HG02973 (cell line): ENCODE measurements around the gene MED12L.
A peak's percentile ranks its signal among the peaks of the same experiment; 100 is the strongest.

Source experiments
- ATAC-seq: cut with Tn5 transposase; IDR thresholded peaks from one replicate; pipeline ENCODE4 v1.9.1; 2021; ENCODE audit warnings: moderate library complexity; ENCODE audit not compliant: unreplicated experiment

MED12L gene

DNA sequence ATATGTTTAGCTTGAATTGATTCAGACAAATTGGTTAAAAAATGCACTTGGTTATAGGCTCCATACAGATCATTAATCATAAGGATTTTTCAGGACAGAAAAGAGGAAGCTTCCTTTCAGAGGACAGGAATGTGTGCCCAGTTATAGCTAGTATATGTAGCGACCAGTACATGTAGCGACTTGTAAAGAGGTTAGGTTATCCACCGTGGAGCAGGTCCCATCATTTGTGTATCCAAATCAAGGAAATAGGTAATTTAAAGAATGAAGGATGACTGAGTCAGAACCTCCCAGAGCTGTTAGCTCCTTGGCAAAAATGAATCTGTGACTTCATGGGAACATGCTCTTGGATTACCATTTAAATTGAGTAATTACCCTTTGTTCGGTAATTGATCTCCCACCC, 314.9 kb downstream of the MED12L start:
- ATAC-seq: no peak

DNA sequence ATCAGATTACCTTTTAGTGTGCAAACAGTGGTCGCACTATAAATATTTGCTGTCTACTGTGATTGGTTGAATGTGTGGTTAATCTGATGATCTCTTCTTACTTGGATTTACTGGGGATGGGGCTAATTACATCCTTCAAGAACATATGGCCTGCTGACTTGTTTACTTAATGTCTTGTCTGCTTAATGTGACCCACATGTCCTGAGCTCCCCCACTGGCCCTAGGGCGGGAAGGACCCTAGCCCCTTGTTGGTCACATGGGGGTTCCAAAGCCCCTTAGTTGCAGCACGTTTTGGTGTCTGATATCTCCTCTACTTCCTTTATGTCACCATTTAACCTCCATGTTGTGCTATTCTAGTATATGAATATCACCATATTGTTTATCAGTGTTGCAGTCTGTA, 316.9 kb downstream of the MED12L start:
- no peak for ATAC-seq

DNA sequence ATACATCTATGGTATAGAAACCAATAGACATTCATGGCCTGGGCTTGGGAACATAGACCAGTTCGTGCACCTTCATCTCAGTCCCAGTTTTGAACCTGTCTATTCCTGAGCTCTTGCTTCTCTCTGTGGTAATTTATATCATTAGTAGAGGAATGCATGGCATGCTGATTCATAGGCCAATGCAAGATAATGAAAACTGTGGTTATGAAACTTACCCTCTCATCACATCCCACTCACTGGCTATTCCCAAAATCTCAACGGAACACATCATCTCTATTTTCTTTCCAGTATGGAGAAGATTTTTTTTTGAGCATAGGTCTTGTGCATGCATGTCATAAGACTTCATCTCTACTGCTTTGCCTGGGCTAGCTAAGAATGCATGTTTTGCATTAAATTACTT, 317.8 kb downstream of the MED12L start:
- no peak for ATAC-seq

DNA sequence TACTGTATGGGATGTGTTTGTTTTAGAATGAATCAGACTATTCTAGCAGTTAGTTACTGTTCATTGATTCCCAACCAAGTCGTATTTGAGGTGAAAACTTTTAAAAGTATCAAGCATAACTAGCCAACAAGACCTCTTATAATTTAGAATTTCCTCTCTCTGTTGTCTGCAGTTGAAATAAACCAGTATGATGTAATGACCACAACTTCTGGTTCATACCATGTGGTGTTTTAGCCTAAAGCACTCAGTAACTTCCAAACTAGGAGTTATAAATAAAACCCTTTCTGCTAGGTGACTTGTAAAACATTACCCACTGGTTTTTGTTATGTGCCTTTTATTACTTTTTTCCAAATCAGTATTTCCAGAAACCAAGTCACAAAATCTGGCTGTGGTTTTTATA, 318.9 kb downstream of the MED12L start:
- no peak for ATAC-seq

DNA sequence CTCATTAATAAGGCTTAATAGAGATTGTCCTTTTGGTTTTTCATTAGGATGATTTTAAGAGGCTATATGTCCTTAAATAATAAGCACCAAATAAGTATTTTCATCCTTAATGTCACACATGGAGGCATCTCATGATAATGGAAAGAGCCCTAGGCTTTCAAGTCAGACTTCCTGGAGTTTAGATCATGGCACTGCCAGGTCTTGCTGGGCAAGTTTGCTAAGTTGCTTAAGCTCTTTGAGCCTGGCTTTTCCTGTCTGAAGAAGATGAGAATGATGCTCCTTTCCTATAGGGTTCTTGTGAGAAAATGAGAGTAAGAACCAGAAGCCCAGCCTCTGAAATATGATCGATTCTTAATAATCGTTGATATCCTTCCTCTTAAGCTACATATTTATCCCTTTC, 322.5 kb downstream of the MED12L start:
- no peak for ATAC-seq

DNA sequence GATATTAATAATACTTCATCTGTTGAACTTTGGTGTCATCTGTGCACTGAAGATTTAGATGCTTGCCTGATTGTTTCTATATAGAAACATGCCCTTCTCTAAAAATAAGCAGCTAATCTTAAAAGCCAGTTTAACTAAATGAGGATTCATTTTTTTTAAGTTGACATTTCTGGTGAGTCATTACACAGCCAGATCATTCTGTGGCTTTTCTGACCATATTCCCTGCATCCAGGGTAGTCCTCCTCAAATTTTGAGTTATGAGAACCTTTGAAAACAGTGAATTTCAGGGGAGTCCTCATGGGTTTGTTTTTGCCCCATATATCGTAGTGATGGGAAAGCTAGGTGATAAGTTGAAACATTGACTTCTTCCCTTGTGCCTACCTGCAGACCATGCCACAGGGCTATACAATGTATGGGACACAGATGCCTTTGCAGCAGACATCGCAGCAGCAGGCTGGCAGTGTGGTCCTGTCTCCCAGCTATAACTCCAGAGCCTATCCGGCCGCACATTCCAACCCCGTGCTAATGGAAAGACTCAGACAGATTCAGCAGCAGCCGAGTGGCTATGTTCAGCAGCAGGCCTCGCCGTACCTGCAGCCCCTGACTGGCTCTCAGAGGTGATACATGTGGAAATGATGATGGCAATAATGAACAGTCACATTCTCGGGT, 325.6 kb downstream of the MED12L start:
- ATAC-seq: no peak

DNA sequence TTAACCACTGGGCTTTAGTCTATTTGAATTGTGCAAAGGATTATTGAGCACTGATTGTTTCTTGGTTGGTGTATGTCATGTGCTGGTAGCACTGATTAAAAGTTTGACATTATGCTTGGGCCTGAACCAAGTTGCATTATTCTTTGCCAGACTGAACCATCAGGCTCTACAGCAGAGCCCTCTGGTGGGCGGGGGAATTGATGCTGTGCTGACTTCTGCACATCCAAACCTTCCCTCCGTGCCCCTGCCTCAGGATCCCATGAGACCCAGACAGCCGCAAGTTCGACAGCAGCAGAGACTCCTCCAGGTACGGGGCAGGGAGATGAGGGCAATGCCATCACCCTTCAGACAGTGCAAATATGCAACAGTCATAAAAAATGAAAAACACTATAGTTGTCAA, 327.5 kb downstream of the MED12L start:
- ATAC-seq: no peak

DNA sequence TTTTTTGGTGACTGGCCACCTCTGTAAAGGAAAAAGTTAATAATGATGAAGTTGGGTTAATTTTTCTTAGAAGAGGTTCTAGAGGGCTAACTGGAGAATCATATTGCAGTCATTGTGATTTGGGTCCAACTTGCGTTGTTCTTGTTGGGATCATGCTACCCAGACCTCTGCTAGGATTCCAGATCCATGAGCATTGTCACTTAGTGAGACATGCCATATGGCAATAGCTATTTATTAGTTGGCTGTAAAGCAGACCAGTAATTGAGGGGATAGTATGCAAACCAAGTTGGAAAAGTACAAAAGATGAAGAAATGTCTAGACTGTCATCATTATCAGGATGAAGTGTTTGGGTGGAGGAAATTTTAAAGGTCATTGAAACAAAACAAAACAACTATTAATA, 329.8 kb downstream of the MED12L start:
- ATAC-seq: no peak

DNA sequence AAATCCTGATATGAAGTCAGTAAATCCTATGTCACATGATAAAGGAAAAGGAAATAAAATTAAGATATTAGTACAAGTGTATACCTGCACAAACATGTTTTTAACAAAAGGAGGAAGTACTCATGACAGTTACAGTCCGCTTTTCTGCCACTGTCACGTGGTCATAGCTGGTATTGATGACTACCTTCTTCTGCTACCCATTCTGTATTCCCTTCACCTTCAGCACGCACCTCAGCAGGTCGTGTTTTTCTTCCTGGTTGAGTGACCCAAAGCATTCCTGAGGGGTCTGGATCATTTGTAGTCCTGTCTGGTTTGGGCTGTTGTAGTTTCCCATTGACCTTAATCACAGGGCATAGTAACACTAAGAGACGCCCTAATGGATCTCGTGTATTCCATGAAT, 334.3 kb downstream of the MED12L start:
- no peak for ATAC-seq

DNA sequence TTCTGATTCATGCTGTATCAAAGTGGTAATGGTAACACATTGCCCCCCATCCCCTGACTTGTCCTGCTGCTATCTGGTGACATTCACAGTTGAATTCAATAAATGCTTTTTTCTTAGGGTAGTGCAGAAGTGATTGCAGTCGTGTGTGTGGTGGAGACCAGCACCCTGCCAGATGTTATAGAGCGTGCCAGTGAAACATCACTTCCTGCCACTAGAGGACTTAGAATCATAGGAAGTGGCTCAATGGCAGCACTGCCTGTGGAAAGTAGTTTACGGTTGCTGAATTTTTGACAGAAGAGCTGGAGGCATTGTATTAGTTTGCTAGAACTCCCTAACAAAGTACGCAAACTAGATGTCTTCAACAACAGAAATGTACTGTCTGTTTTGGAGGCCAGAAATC, 336.5 kb downstream of the MED12L start:
- ATAC-seq: no peak

DNA sequence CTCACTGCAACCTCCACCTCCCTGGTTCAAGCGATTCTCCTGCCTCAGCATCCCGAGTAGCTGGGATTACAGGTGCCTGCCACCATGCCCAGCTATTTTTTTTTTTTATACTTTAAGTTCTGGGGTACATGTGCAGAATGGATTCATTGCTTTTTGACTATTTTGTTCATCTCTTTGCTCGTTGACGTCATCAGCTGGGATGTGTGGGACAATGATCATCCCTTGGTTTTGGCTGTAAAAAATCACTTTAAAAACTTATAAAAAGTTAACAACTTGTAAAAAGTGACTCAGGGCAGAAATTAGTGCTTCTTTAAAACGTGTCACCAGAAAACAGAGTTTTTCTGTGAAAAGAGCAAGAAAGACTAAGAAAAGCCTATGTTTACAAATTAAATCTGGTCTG, 337.6 kb downstream of the MED12L start:
- ATAC-seq: no peak

DNA sequence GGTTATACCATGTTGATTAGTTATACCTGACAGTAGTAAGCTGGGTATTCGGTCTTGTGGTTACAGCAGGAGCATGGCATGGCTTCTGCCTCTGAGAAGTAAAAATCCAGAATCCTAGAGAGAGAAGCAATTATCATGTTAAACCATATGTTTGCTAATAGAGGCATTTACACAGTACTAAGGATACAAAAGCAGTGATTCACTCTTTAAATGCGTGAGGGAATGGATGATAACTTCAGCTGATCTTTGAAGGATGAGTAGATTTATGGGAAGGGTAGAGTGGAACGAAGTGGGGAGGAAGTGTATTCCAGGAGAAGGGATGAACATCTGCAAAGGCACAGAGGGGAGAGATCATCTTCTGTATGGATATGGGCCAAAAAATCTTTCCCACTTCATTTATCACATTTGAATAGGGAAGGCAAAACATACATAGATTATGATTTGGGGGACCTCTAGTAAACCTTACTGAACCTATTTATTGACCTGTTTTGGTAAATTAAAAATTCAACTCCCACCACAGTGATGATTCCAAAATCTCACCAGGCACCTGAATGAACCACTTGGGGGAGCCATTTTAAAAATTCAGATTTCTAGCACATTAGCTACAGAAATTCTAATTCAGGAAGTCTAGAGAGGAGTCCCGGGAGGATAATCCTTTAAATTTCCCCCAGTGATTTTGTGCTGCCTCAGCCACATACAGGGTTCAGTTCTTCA, 340.3 kb downstream of the MED12L start:
- ATAC-seq: peak; percentile 20

DNA sequence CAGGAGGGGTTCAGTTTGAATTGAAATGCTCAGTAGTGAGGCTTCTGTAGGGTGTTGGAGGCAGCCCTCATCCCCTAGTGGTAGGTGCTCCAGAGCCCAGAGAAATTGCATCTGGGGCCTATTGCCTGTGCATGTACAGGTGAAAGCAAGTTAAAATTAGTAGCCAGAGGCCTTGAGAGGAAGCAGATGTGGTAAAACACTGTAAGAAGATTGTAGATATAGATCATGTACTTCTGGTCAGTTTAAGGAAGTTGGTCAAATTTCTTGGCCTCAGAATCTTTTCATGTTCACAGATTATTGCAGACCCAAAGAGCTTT, 340.8 kb downstream of the MED12L start:
- ATAC-seq: peak; percentile 63

DNA sequence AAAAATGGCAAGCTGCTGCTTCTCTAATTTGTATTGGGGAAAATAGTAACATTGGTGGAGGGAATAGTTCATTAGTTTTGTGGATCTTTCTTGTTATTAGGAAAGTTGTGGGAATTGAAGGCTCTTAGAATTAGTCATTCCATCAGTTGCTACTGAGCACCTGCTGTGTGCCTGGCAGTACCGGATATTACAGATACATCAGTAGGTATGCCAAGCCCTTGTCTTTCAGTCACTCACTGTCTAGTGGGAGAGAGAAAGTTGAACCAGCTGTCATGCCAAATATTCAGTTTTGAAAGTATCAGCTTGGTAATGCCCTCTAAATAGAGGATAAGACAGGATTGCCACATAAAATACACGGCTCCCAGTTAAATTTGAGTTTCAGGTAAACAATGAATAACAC, 342.9 kb downstream of the MED12L start:
- no peak for ATAC-seq

DNA sequence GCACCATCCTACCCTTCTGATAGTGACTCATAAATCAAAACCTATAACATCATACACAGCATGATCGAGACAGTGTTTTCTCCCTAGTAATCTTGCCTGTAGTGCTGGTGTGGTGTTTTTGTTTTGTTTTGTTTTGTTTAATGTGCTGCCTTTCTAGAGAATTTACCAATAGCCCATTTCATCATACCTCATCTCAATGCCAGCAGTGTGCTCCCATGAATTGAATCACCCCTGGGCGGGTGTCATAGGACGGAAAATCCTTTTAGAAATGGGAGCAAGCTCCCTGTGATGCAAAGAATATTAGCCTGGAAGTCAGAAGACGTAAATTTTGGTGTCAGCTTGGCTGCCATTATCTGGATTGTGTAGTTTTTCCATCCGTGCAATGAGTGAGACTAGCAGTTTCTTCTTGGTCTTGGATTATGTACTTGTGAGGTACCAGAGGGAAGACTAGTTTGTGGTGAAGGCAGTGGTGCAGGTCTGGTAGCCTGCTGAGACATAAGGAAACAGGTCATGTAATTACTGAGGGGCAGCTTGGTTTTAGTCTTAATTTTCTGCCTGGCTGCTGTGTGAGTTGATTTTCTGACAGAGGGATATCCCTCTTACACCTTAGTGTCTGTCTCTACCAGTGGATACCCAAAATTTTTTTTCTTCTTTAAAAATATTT, 345.5 kb downstream of the MED12L start:
- ATAC-seq: no peak

DNA sequence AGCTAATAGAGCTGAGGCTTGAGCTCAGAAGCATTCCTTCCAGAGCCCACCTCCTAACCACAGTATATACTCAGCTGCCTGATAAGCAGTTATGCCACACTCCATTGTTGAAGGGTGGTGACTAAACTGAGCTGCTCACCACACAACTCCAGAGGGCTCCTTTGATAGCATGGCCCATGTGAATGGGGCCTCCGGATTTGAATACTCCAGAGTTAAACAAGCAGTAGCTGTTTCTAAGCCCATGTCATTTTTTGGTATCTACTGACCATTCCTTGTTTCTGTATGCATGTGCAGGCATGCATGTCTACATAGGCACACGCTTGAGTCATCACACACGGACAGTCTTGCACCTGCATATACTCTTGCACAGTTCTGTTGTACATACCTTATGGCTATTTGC, 346.5 kb downstream of the MED12L start:
- ATAC-seq: no peak

DNA sequence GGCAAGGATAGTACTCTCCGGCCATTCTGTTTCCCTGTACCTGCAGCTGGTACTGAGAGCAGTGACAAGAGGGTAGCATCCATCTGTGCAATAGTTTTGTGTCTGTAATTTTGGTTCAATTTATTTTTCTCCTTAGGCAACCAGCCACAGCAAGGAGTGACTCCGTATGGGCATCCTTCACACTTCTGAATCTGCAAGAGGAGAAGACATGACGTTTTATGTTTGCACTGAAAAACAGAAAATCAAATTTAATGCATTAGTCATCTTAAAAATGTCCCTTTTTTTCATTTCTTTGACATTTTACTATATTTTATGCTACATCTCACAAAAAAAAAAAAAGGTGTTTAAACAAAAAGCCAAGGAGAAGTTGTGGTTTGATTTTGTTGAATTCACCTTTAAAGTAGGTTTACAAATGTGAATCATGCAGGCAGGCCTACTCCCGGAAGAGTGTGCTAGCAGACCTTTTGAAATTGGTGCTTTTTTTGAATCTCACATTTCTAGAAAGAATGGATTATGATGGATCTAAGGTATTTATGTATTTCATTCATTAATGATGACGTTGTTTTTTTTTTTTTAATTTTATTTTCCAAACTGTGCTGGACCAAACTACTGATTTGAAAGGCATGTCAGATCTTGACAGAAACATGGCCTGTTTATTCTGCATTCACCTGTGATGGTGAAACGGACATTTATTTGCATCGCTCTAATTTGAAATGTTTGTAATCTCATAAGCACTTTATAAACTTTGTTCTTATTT, 347.3 kb downstream of the MED12L start:
- no peak for ATAC-seq

DNA sequence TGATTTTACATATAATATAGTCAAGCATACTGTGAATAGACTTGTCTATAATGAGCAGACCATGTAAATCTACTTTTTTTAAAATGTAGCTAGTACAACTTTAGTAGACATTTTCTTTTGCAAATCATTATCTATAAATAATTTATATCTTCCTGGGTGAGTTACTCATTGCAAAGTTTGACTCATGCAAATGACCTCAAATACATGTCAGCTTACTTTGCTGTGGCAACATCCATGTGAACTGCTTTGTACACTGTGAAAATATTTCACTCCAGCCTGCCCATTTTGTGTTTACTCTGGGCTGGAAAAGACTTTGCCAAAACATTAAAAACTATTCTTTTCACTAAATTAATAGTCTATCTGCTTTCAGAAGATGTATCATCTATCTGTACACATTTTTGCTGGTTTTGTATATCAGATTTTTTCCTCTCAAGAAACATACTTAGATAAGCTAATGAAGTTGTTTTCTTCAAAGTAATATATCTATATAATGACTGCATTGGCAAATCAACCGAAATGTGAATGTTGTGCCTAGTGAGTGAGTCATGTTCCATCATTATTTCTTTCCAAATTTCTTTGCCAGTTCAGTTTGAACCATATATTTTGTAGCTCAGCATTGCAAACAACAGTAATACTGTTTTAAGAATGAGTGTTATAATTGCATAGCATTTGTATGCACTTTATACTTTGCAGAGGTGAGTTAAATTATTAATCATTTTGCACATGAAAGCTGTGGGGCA, 348.9 kb downstream of the MED12L start:
- no peak for ATAC-seq

DNA sequence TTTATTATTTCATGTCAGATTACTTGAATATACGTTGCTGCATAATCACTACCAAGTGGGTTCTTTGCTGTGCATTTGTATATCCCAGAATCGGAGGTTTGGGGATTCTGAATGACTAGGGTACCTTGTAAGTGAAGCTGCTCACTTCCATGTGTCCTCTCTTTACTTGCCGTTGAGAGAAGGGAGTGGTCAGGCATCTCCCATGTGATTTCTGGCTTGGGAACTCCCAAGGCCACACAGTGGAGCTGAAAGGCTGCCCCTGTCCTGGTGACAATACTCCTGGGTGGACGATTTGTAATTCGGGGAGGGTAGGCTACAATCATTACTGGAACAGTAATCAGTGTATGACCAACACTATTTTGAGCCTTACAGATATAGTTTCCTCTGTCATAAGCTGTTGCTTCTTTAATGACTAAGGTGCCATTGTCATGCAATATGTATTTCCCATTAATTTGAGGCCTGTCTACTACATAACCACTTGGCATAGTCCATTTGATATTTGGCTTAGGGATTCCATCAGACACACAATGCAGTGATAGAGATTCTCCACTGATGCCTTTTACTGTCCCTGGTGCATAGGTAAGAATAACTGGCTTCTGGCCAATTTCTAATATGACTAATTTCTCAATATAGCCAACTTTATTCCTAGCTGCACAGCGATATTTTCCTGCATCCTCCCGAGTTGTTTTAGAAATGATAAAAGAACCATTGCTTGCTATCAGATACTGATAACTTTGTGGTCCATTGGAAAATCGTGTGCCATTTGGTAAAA, 351.4 kb downstream of the MED12L start:
- no peak for ATAC-seq

DNA sequence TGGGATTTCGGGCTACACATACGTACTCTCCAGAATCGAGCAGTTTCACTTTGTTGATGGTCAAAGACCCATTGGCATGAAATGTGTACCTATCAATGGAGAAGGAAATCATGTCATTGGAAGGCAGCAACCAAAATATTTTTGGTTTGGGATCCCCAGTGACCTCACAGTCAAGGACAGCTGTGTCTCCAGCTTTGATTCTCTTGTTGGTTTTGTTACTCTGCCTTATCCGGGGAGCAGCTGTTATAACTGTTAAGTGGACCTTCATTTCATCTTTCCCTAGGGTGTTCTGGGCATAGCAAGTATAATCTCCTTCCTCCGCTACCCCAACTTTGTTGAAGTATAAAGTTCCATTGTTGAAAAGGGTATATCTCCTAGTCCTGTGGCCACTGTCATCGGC, 352.4 kb downstream of the MED12L start:
- no peak for ATAC-seq
